ENCODE measurements around the gene HSBP1L1. TPM values are rescaled to one million over a fixed set of nuclear protein-coding genes. Genes with fewer than 3 reads are reported as not detected.

Gene HSBP1L1
- total and polyA plus RNA-seq, 2 donors (not counting 3 experiments of a cell fraction or from before 2014, with no cell fraction given), result 5.2 to 7.1 TPM

DNA sequence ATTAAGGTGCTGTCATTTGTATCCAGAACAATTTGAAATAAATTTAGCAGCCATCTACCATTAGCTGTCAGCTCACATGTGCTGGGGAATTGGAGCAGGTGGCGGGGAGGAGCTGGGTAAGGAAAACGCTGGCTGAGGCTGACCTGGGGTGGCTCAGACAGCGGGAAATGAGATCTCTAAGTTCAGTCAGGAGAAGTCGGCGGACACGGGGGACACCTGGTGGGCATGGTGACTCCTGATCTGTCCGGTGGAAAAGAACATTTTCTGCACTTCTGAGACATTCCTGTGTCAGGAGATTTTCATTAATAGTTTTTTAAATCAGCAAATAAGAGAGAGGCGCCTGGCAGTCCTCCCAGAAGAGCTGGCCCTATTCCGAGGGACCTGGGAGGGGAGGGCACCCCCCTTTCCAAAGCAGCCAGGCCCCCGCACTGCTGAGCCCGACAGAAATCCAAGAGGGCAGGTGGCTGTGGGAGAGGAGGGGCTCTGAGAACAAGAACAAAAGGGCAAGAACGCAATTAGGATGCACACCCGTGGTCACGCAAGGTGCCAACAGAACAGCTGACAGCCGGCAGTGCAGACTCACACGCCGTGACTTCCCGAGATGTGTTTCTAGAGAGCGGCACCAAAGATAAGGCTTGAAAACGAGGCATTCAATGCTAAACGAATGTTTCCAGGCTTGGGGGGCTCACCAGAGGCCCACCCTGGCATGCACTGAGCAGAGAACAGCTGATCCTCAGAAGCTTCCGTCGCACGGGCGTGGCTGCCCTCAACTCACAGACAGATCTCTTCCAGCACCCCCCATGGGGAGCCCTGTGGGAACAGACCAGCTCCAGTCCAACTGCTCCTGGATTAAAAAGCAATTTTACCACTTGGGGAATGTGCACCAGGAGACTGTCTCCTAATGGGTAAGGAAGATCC lies 39.4 kb upstream of the HSBP1L1 start:
- no peak overlapping the region for H3K27ac ChIP-seq (ENCODE audit: insufficient read depth, low read depth, low read length)
- H3K4me3 ChIP-seq (replicated peaks in 1 of 3; ENCODE audit: insufficient read depth in 1 of 3, low read depth in 1 of 3, low read length in 3 of 3), result no peak overlapping the region
- POLR2A ChIA-PET, result no interaction called here
- dilution Hi-C loops (cut with MboI; ENCODE audit: extremely low pct_ligation_motif_present, low sequenced_read_pairs), result no loop called here
- intact Hi-C loops (cut with micrococcal nuclease), result no loop called here
- no peak overlapping the region for H3K4me2 ChIP-seq (ENCODE audit: insufficient read depth, low read length)
- CTCF ChIA-PET, result no interaction called here
- H2AFZ ChIP-seq (ENCODE audit: low read depth, low read length), result no peak overlapping the region
- peaks cover 13% of the 10 kb centered on the region for H3K79me2 ChIP-seq (ENCODE audit: control insufficient read depth, insufficient read depth, low read length)
- no peaks in the 10 kb centered on the region for H3K9me1 ChIP-seq (replicated peaks; ENCODE audit: control insufficient read depth, extremely low read depth, insufficient read depth, low read length)
- H3K4me1 ChIP-seq (ENCODE audit: control insufficient read depth, extremely low read depth, insufficient read depth, low read length), result no peaks in the 10 kb centered on the region
- H4K20me1 ChIP-seq (replicated peaks; ENCODE audit: control insufficient read depth, extremely low read depth, insufficient read depth, low read length), result no peaks in the 10 kb centered on the region
- DNase-seq (ENCODE audit: low read depth, low spot score) (no peak), FAIRE-seq (no peak)
- H3K9ac ChIP-seq (replicated peaks; ENCODE audit: extremely low read depth, insufficient read depth, low read length), result no peak overlapping the region
- TF ChIP-seq MYC (IDR thresholded peaks at IDR 0.05; ENCODE audit: low read depth, low read length), result no peak
- no peak for TF ChIP-seq EZH2 (IDR thresholded peaks at IDR 0.05; ENCODE audit: borderline replicate concordance, low read depth, low read length, severe bottlenecking)
- TF ChIP-seq, protein P1, sequence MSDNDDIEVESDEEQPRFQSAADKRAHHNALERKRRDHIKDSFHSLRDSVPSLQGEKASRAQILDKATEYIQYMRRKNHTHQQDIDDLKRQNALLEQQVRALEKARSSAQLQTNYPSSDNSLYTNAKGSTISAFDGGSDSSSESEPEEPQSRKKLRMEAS (IDR thresholded peaks at IDR 0.05; ENCODE audit: insufficient read depth, insufficient read length), result no peak
- TF ChIP-seq FOS (IDR thresholded peaks at IDR 0.05; ENCODE audit: borderline replicate concordance, insufficient read depth, low read length), result no peak
- no peak for TF ChIP-seq JUN (IDR thresholded peaks at IDR 0.05; ENCODE audit: borderline replicate concordance, insufficient read depth, insufficient read length, low read depth)
- no peak for TF ChIP-seq POLR2A (IDR thresholded peaks at IDR 0.05; ENCODE audit: low read depth, low read length)
- TF ChIP-seq POLR2AphosphoS5 (IDR thresholded peaks at IDR 0.05; ENCODE audit: insufficient read depth, low read depth, low read length), result no peak
- peaks cover 0 to 13% of the 10 kb centered on the region in 2 experiments for H3K36me3 ChIP-seq (ENCODE audit: control insufficient read depth in 2 of 2, extremely low read depth in 1 of 2, insufficient read depth in 2 of 2, low read length in 2 of 2)
- BruUV-seq (replicated peaks), result no TSS peak
- H3K9me3 ChIP-seq (replicated peaks; ENCODE audit: control insufficient read depth, insufficient read depth, low read length), result no peaks in the 10 kb centered on the region
- H3K27me3 ChIP-seq (ENCODE audit: control insufficient read depth in 2 of 2, insufficient read depth in 2 of 2, low read length in 2 of 2), result no peaks in the 10 kb centered on the region

DNA sequence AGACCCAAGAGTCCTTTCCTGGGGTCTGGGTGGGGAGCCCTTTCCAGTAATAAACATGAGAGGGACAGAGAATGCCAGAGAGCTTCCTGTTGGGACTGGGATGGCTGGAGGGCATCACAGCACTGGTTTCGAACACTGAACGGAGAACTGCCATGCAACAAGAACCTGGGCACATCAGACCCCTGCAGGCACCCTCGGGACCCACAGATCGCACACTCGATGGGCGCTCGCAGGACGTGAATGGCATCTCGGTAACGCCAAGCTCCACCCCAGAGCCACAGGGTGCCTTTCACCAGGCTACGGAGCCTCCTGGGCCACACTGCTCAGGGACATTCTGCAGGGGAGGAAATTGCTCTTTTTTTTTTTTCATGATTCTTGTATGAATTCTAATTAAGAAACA lies 38.1 kb upstream of the HSBP1L1 start:
- TF ChIP-seq, protein P2, sequence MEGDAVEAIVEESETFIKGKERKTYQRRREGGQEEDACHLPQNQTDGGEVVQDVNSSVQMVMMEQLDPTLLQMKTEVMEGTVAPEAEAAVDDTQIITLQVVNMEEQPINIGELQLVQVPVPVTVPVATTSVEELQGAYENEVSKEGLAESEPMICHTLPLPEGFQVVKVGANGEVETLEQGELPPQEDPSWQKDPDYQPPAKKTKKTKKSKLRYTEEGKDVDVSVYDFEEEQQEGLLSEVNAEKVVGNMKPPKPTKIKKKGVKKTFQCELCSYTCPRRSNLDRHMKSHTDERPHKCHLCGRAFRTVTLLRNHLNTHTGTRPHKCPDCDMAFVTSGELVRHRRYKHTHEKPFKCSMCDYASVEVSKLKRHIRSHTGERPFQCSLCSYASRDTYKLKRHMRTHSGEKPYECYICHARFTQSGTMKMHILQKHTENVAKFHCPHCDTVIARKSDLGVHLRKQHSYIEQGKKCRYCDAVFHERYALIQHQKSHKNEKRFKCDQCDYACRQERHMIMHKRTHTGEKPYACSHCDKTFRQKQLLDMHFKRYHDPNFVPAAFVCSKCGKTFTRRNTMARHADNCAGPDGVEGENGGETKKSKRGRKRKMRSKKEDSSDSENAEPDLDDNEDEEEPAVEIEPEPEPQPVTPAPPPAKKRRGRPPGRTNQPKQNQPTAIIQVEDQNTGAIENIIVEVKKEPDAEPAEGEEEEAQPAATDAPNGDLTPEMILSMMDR (IDR thresholded peaks at IDR 0.05; ENCODE audit: extremely low read depth in 1 of 2, insufficient read depth in 1 of 2, low read depth in 1 of 2, low read length in 2 of 2), result no peak
- no peak for TF ChIP-seq FOS (IDR thresholded peaks at IDR 0.05; ENCODE audit: borderline replicate concordance, insufficient read depth, low read length)
- no peak for TF ChIP-seq POLR2A (IDR thresholded peaks at IDR 0.05; ENCODE audit: low read depth, low read length)
- TF ChIP-seq JUN (IDR thresholded peaks at IDR 0.05; ENCODE audit: borderline replicate concordance, insufficient read depth, insufficient read length, low read depth), result no peak
- TF ChIP-seq MYC (IDR thresholded peaks at IDR 0.05; ENCODE audit: low read depth, low read length), result no peak
- ChIA-PET POLR2A (no interaction called here), CTCF (no interaction called here)
- Histone ChIP-seq H4K20me1 (replicated peaks; ENCODE audit: control insufficient read depth, extremely low read depth, insufficient read depth, low read length) (no peaks in the 10 kb centered on the region), H3K4me3 (replicated peaks in 1 of 3; ENCODE audit: insufficient read depth in 1 of 3, low read depth in 1 of 3, low read length in 3 of 3) (no peak overlapping the region), H3K9me1 (replicated peaks; ENCODE audit: control insufficient read depth, extremely low read depth, insufficient read depth, low read length) (no peaks in the 10 kb centered on the region), H3K79me2 (ENCODE audit: control insufficient read depth, insufficient read depth, low read length) (peaks cover 14% of the 10 kb centered on the region), H3K4me2 (ENCODE audit: insufficient read depth, low read length) (no peak overlapping the region), H3K27me3 (ENCODE audit: control insufficient read depth in 2 of 2, insufficient read depth in 2 of 2, low read length in 2 of 2) (no peaks in the 10 kb centered on the region), H3K4me1 (ENCODE audit: control insufficient read depth, extremely low read depth, insufficient read depth, low read length) (no peaks in the 10 kb centered on the region), H3K9me3 (replicated peaks; ENCODE audit: control insufficient read depth, insufficient read depth, low read length) (no peaks in the 10 kb centered on the region), H3K27ac (ENCODE audit: insufficient read depth, low read depth, low read length) (no peak overlapping the region), H3K36me3 (ENCODE audit: control insufficient read depth in 2 of 2, extremely low read depth in 1 of 2, insufficient read depth in 2 of 2, low read length in 2 of 2) (peaks cover 0 to 13% of the 10 kb centered on the region in 2 experiments), H2AFZ (ENCODE audit: low read depth, low read length) (no peak overlapping the region), H3K9ac (replicated peaks; ENCODE audit: extremely low read depth, insufficient read depth, low read length) (no peak overlapping the region)
- no TSS peak for BruUV-seq (replicated peaks)
- intact Hi-C loops (cut with micrococcal nuclease), result no loop called here
- dilution Hi-C loops (cut with MboI; ENCODE audit: extremely low pct_ligation_motif_present, low sequenced_read_pairs), result no loop called here
- DNase-seq (ENCODE audit: low read depth, low spot score) (no peak), FAIRE-seq (no peak)
